HEK293T (cell line): ENCODE results near the gene CCL25.
"Not testable (repeated sequence)": the region's sequence is repeated elsewhere in the genome, so short reads cannot be mapped to it uniquely, and the experiment has no call there.

Source experiments
- CTCF ChIA-PET: fragments of 350-600 bp; formaldehyde crosslinking; extraction: SDS; loops from one replicate; lab custom pipeline; 2021; ENCODE audit warnings: antibody characterized with exemption, inconsistent platforms; lab: Yijun Ruan, JAX
- POLR2A ChIA-PET: fragments of 350-600 bp; formaldehyde crosslinking; extraction: SDS; loops from one replicate; lab custom pipeline; 2020; ENCODE audit warnings: antibody characterized with exemption, inconsistent platforms; lab: Yijun Ruan, JAX
- DNase-seq: peaks from one replicate; pipeline ENCODE4 v3.0.0; 2012; ENCODE audit warnings: mixed read lengths; ENCODE audit errors: extremely low spot score
- ARNT ChIP-seq: fragments of 450-650 bp; IDR thresholded peaks from 2 replicates; pipeline ENCODE4 v1.6.1; 2017; ENCODE audit warnings: mild to moderate bottlenecking
- BHLHE40 ChIP-seq: fragments of 450-650 bp; IDR thresholded peaks from 2 replicates; pipeline ENCODE4 v1.6.1; 2016; ENCODE audit warnings: mild to moderate bottlenecking, moderate library complexity, borderline replicate concordance
- CTBP1 ChIP-seq: fragments of 450-650 bp; IDR thresholded peaks from 2 replicates; pipeline ENCODE4 v1.6.1; 2016; ENCODE audit warnings: borderline replicate concordance
- ELF4 ChIP-seq: fragments of 450-650 bp; IDR thresholded peaks from 2 replicates; pipeline ENCODE4 v1.6.1; 2017; ENCODE audit warnings: antibody characterized with exemption
- FOXA1 ChIP-seq: fragments of 450-650 bp; IDR thresholded peaks from 2 replicates; pipeline ENCODE4 v1.6.1; 2016; ENCODE audit warnings: mild to moderate bottlenecking
- FOXK2 ChIP-seq: fragments of 450-650 bp; IDR thresholded peaks from 2 replicates; pipeline ENCODE4 v1.6.1; 2016; ENCODE audit warnings: mild to moderate bottlenecking
- FOXM1 ChIP-seq: fragments of 450-650 bp; IDR thresholded peaks from 2 replicates; pipeline ENCODE4 v1.6.1; 2017; ENCODE audit warnings: mild to moderate bottlenecking, borderline replicate concordance
- HDGF ChIP-seq: fragments of 450-650 bp; IDR thresholded peaks from 2 replicates; pipeline ENCODE4 v1.6.1; 2017; ENCODE audit warnings: antibody characterized with exemption, borderline replicate concordance
- L3MBTL2 ChIP-seq: fragments of 450-650 bp; conservative IDR thresholded peaks from 2 replicates; pipeline ENCODE4 v1.6.1; 2016; ENCODE audit warnings: mild to moderate bottlenecking
- LEF1 ChIP-seq: fragments of 450-650 bp; IDR thresholded peaks from 2 replicates; pipeline ENCODE4 v1.6.1; 2017; ENCODE audit warnings: mild to moderate bottlenecking, borderline replicate concordance
- NFRKB ChIP-seq: fragments of 450-650 bp; IDR thresholded peaks from 2 replicates; pipeline ENCODE4 v1.6.1; 2016; ENCODE audit warnings: mild to moderate bottlenecking, moderate library complexity
- SP1 ChIP-seq: fragments of 450-650 bp; IDR thresholded peaks from 2 replicates; pipeline ENCODE4 v1.6.1; 2017
- SUZ12 ChIP-seq: fragments of 450-650 bp; IDR thresholded peaks from 2 replicates; pipeline ENCODE4 v1.6.1; 2016; ENCODE audit warnings: mild to moderate bottlenecking
- TARDBP ChIP-seq: fragments of 450-650 bp; IDR thresholded peaks from 2 replicates; pipeline ENCODE4 v1.6.1; 2016
- ZNF384 ChIP-seq: fragments of 450-650 bp; IDR thresholded peaks from 2 replicates; pipeline ENCODE4 v1.6.1; 2016
- TF ChIP-seq, protein P1 (sequence below): fragments of 450-650 bp; IDR thresholded peaks from 2 replicates; pipeline ENCODE4 v1.6.1; 2016

The CCL25 gene

GRCh38 chr19:8021374-8021773 is 31.2 kb upstream of the CCL25 start:
- CTCF ChIA-PET = no interaction called here
- POLR2A ChIA-PET = no interaction called here
- no peak for TF ChIP-seq ARNT
- TF ChIP-seq BHLHE40 = no peak
- TF ChIP-seq TARDBP = no peak
- TF ChIP-seq SUZ12 = no peak
- no peak for TF ChIP-seq FOXK2
- TF ChIP-seq ELF4 = no peak
- TF ChIP-seq, protein P1, sequence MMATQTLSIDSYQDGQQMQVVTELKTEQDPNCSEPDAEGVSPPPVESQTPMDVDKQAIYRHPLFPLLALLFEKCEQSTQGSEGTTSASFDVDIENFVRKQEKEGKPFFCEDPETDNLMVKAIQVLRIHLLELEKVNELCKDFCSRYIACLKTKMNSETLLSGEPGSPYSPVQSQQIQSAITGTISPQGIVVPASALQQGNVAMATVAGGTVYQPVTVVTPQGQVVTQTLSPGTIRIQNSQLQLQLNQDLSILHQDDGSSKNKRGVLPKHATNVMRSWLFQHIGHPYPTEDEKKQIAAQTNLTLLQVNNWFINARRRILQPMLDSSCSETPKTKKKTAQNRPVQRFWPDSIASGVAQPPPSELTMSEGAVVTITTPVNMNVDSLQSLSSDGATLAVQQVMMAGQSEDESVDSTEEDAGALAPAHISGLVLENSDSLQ = no peak
- no peak for TF ChIP-seq CTBP1
- no peak for TF ChIP-seq LEF1
- TF ChIP-seq FOXA1 = no peak
- no peak for TF ChIP-seq NFRKB
- no peak for TF ChIP-seq HDGF
- no peak for TF ChIP-seq ZNF384
- no peak for TF ChIP-seq FOXM1
- no peak for TF ChIP-seq L3MBTL2
- DNase-seq = no peak

- DNase-seq = no peak
- TF ChIP-seq, protein P1 = no peak
- no peak for TF ChIP-seq LEF1
- TF ChIP-seq FOXK2 = no peak
- ChIA-PET CTCF (no interaction called here), POLR2A (no interaction called here)
These were observed 30.3 kb upstream of the CCL25 start for GRCh38 chr19:8022275-8022674.

- TF ChIP-seq LEF1 = no peak
- no peak for TF ChIP-seq L3MBTL2
- TF ChIP-seq ELF4 = no peak
- no peak for TF ChIP-seq SP1
- no peak for TF ChIP-seq FOXK2
- TF ChIP-seq FOXM1 = no peak
- TF ChIP-seq HDGF = no peak
- no peak for TF ChIP-seq ARNT
- TF ChIP-seq NFRKB = no peak
- no peak for TF ChIP-seq CTBP1
- TF ChIP-seq, protein P1 = no peak
- no peak for TF ChIP-seq ZNF384
- no peak for TF ChIP-seq BHLHE40
- no peak for TF ChIP-seq FOXA1
- ChIA-PET CTCF (interaction anchor here (1.8 kb wide), 1 partner anchor 22 kb away, joined by 5 read pairs; no protein-coding TSS in a partner anchor), POLR2A (no interaction called here)
- DNase-seq = no peak
These were observed 29.2 kb upstream of the CCL25 start for GRCh38 chr19:8023371-8023770.

- POLR2A ChIA-PET, DNase-seq: not testable (repeated sequence)
- CTCF ChIA-PET = interaction anchor here (0.7 to 1.8 kb wide), 2 partner anchors 23 to 347 kb away, joined by 3 to 5 read pairs; no protein-coding TSS in a partner anchor
These were observed 28.3 kb upstream of the CCL25 start for GRCh38 chr19:8024256-8024655.

DNA sequence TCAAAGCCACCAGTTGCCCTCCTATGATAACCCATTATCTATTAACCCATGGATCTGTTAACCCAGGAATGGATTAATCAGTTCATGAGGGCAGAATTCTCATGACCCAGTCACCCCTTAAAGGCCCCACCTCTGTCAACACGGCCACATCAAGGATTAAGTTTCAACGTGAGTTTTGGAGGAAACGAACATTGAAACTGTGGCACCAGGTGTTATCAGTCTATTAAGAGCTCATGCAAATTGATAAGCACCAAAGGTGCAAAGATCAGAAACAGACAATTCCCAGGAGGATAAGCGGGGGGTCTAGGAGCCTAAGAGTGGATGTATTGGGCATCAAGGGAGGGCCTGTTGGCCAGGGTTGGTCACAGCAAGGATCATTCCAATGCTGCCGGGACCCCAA is 27.2 kb upstream of the CCL25 start:
- no peak for TF ChIP-seq CTBP1
- TF ChIP-seq ARNT = no peak
- TF ChIP-seq ZNF384 = no peak
- no peak for TF ChIP-seq SUZ12
- TF ChIP-seq, protein P1 = no peak
- TF ChIP-seq FOXK2 = no peak
- no peak for TF ChIP-seq LEF1
- TF ChIP-seq NFRKB = no peak
- no peak for TF ChIP-seq SP1
- TF ChIP-seq HDGF = no peak
- no peak for TF ChIP-seq FOXA1
- TF ChIP-seq FOXM1 = no peak
- TF ChIP-seq TARDBP = no peak
- no peak for TF ChIP-seq BHLHE40
- DNase-seq = no peak
- ChIA-PET CTCF (no interaction called here), POLR2A (no interaction called here)

GRCh38 chr19:8028951-8029491 is 23.5 kb upstream of the CCL25 start:
- TF ChIP-seq FOXA1 (no peak), LEF1 (no peak), ZNF384 (no peak), TARDBP (no peak), SUZ12 (no peak), ARNT (no peak), NFRKB (no peak), FOXM1 (no peak), HDGF (no peak)
- TF ChIP-seq, protein P1 = no peak
- DNase-seq = no peak
- ChIA-PET CTCF (interaction anchor here (0.8 kb wide), 1 partner anchor 27 kb away, joined by 3 read pairs; no protein-coding TSS in a partner anchor), POLR2A (interaction anchor here (0.7 kb wide), 1 partner anchor 24 kb away, joined by 3 read pairs; the partner anchor contains the start of gene ELAVL1)
